ENCODE results near the gene MITD1. TPM values are rescaled to one million over a fixed set of nuclear protein-coding genes. Genes with fewer than 3 reads are reported as not detected.

MITD1 gene
- total and polyA plus RNA-seq, 2 of the 8 experiments (the other 6 are each of a cell fraction or from before 2014, with no cell fraction given), result 15.2 to 31.7 TPM

- Histone ChIP-seq H3K4me2 (ENCODE audit: insufficient read depth in 1 of 2, low read depth in 2 of 2, low read length in 2 of 2) (no peak overlapping the region), H3K23me2 (ENCODE audit: low read depth, low read length) (peaks cover 7% of the 10 kb centered on the region), H3K9ac (replicated peaks in 1 of 4; ENCODE audit: extremely low read depth in 1 of 4, low read depth in 3 of 4, low read length in 3 of 4) (no peak overlapping the region), H3K36me3 (ENCODE audit: control insufficient read depth in 2 of 4, insufficient read depth in 4 of 4, low read length in 3 of 4) (peaks cover 0 to 14% (median 2%) of the 10 kb centered on the region in 4 experiments; a peak in 3 of 8 replicates), H3K14ac (ENCODE audit: insufficient read length) (no peak overlapping the region), H3K18ac (ENCODE audit: extremely low read depth, low read length) (no peak overlapping the region), H2BK120ac (replicated peaks; ENCODE audit: low read depth, low read length) (no peak overlapping the region), H3K4me3 (ENCODE audit: extremely low read depth in 1 of 4, insufficient read depth in 2 of 4, low read depth in 3 of 4, low read length in 4 of 4) (no peak overlapping the region), H2AFZ (ENCODE audit: low read length) (no peak overlapping the region), H2BK20ac (ENCODE audit: low read length) (no peak overlapping the region), H3K4ac (replicated peaks; ENCODE audit: insufficient read length, low read depth, low read length) (no peak overlapping the region), H3K27ac (ENCODE audit: low read depth, low read length) (no peak overlapping the region), H4K91ac (replicated peaks; ENCODE audit: insufficient read length, low read length) (no peak overlapping the region), H3K27me3 (replicated peaks in 1 of 4; ENCODE audit: control insufficient read depth in 3 of 4, extremely low read depth in 1 of 4, insufficient read depth in 3 of 4, low read length in 3 of 4) (no peaks in the 10 kb centered on the region), H2AK5ac (ENCODE audit: low read depth, low read length) (no peak overlapping the region), H3K79me1 (ENCODE audit: low read depth, low read length) (no peaks in the 10 kb centered on the region), H2BK15ac (ENCODE audit: low read length) (no peak overlapping the region), H3K23ac (ENCODE audit: insufficient read length) (no peak overlapping the region), H3K9me3 (ENCODE audit: insufficient read depth in 2 of 2, low read depth in 1 of 2, low read length in 1 of 2) (no peaks in the 10 kb centered on the region), H2BK12ac (ENCODE audit: low read depth, low read length) (no peak overlapping the region), H3K56ac (replicated peaks; ENCODE audit: insufficient read length, low read depth, low read length) (no peak overlapping the region), H4K8ac (ENCODE audit: extremely low read depth, insufficient read depth, low read length) (no peak overlapping the region), H4K5ac (ENCODE audit: insufficient read length, low read depth, low read length) (no peak overlapping the region), H4K20me1 (replicated peaks in 1 of 2; ENCODE audit: control insufficient read depth in 1 of 2, insufficient read depth in 2 of 2, low read length in 2 of 2) (no peaks in the 10 kb centered on the region), H2BK5ac (ENCODE audit: low read depth, low read length) (no peak overlapping the region), H3K4me1 (replicated peaks in 1 of 4; ENCODE audit: control insufficient read depth in 3 of 4, insufficient read depth in 4 of 4, low read length in 3 of 4) (peaks cover 0 to 4% (median 1%) of the 10 kb centered on the region in 4 experiments; a peak in 2 of 7 replicates), H3K79me2 (ENCODE audit: control insufficient read depth in 1 of 2, insufficient read depth in 2 of 2, low read length in 2 of 2) (peaks cover 0 to 7% of the 10 kb centered on the region in 2 experiments; a peak in 2 of 4 replicates)
- TF ChIP-seq GABPA (IDR thresholded peaks at IDR 0.05; ENCODE audit: borderline replicate concordance, insufficient read depth, low read length) (no peak), CHD2 (IDR thresholded peaks at IDR 0.05; ENCODE audit: low read length) (no peak), POLR2AphosphoS5 (IDR thresholded peaks at IDR 0.05; ENCODE audit: low read depth, low read length) (no peak), CHD1 (IDR thresholded peaks at IDR 0.05; ENCODE audit: low read depth, low read length) (no peak), EP300 (IDR thresholded peaks at IDR 0.05; ENCODE audit: borderline replicate concordance in 1 of 2, low read depth in 2 of 2, low read length in 2 of 2) (no peak), BACH1 (IDR thresholded peaks at IDR 0.05; ENCODE audit: low read length) (no peak), TCF12 (IDR thresholded peaks at IDR 0.05; ENCODE audit: low read depth, low read length) (no peak), CEBPB (IDR thresholded peaks at IDR 0.05; ENCODE audit: low read depth, low read length) (no peak), HDAC6 (IDR thresholded peaks at IDR 0.05; ENCODE audit: low read depth, low read length) (no peak), SP2 (IDR thresholded peaks at IDR 0.05; ENCODE audit: low read length) (no peak)
- TF ChIP-seq, protein P1, sequence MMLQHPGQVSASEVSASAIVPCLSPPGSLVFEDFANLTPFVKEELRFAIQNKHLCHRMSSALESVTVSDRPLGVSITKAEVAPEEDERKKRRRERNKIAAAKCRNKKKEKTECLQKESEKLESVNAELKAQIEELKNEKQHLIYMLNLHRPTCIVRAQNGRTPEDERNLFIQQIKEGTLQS (IDR thresholded peaks at IDR 0.05; ENCODE audit: insufficient read depth, low read depth, low read length), result no peak
- 96% methylated on average over 4 of the region's 4 CpGs; no CpG with 5 or more reads in 1 of the 2 experiments for WGBS, 2 experiments (ENCODE audit: extremely low coverage in 1 of 2, insufficient coverage in 1 of 2, insufficient read length in 1 of 2, insufficient replicate concordance in 2 of 2, low coverage in 1 of 2, low lambda C conversion rate in 2 of 2, missing lambda C conversion rate in 1 of 2)
- DNase-seq (ENCODE audit: low read depth in 1 of 2, low spot score in 2 of 2), result no peak
- ChIA-PET POLR2A (ENCODE audit: partially characterized antibody) (no interaction called here), CTCF (ENCODE audit: partially characterized antibody) (interaction anchor here (0.6 to 3.1 kb wide), 4 partner anchors 8 to 17 kb away, joined by 3 to 11 read pairs (median 4); no protein-coding TSS in a partner anchor)
- FAIRE-seq, result no peak
These were observed 21.3 kb downstream of the MITD1 start for GRCh38 chr2:99159594-99159993.
